ENCODE data around the gene RCC2.
"Not testable (repeated sequence)": the region's sequence is repeated elsewhere in the genome, so short reads cannot be mapped to it uniquely, and the experiment has no call there.

RCC2 gene

GRCh38 chr1:17475752-17476151, 36.3 kb upstream of the RCC2 start:
- Histone ChIP-seq H3K9me3 (ENCODE audit: control insufficient read depth, low read length) (no peaks in the 10 kb centered on the region), H3K4me2 (ENCODE audit: low read length) (no peak overlapping the region), H3K27me3 (ENCODE audit: control insufficient read depth, insufficient read depth, low read length) (no peaks in the 10 kb centered on the region), H3K4me3 (ENCODE audit: low read depth, low read length) (no peak overlapping the region), H3K9ac (no peak overlapping the region), H2AFZ (peak overlapping the region; percentile 58), H3K36me3 (ENCODE audit: control insufficient read depth, insufficient read depth, low read length) (no peaks in the 10 kb centered on the region), H3K79me2 (no peaks in the 10 kb centered on the region), H3K27ac (peak overlapping the region; percentile 89), H3K4me1 (peaks cover 4% of the 10 kb centered on the region)
- TF ChIP-seq CTCF (IDR thresholded peaks at IDR 0.05) = no peak

- not testable (repeated sequence) for H3K4me3 ChIP-seq (ENCODE audit: low read depth, low read length); H2AFZ ChIP-seq; H3K4me1 ChIP-seq; H3K36me3 ChIP-seq (ENCODE audit: control insufficient read depth, insufficient read depth, low read length); H3K79me2 ChIP-seq; H3K27me3 ChIP-seq (ENCODE audit: control insufficient read depth, insufficient read depth, low read length); H3K9me3 ChIP-seq (ENCODE audit: control insufficient read depth, low read length); H3K4me2 ChIP-seq (ENCODE audit: low read length); H3K9ac ChIP-seq
- peak overlapping the region; percentile 89 for H3K27ac ChIP-seq
Measured at GRCh38 chr1:17474836-17475555, 35.5 kb upstream of the RCC2 start.

DNA sequence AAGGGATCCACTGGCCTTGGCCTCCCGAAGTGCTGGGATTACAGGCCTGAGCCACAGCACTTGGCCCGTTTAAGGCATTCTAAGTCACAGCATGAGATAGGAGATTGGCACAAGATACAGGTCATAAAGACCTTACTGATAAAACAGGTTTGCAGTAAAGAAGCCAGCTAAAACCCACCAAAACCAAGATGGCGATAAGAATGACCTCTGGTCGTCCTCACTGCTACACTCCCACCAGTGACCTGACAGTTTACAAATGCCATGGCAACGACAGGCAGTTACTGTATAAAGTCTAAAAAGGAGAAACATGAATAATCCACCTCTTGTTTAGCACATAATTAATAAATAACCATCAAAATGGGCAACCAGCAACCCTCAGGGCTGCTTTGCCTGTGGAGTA, 33.3 kb upstream of the RCC2 start:
- Histone ChIP-seq H2AFZ (peak overlapping the region; percentile 23), H3K27me3 (ENCODE audit: control insufficient read depth, insufficient read depth, low read length) (no peaks in the 10 kb centered on the region), H3K4me2 (ENCODE audit: low read length) (no peak overlapping the region), H3K36me3 (ENCODE audit: control insufficient read depth, insufficient read depth, low read length) (no peaks in the 10 kb centered on the region), H3K4me1 (peaks cover 4% of the 10 kb centered on the region), H3K9ac (no peak overlapping the region), H3K4me3 (ENCODE audit: low read depth, low read length) (no peak overlapping the region), H3K9me3 (ENCODE audit: control insufficient read depth, low read length) (no peaks in the 10 kb centered on the region), H3K27ac (peak overlapping the region; percentile 6), H3K79me2 (no peaks in the 10 kb centered on the region)
- no peak for TF ChIP-seq CTCF (IDR thresholded peaks at IDR 0.05)

DNA sequence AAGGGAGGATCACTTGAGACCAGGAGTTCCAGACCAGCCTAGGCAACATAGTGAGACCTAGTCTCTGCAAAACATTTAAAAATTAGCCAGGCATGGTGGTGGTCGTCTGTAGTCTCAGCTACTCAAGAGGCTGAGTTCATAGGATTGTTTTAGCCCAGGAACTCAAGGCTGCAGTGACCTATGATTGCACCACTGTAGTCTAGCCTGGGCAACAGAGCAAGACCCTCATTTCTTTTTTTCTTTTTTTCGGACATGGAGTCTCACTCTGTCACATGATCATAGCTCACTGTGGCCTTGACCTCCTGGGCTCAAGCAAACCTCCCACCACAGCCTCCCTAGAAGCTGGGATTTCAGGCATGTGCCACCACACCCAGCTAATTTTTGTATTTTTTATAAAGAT, 31.9 kb upstream of the RCC2 start:
- no peak overlapping the region for H3K27ac ChIP-seq
- no peaks in the 10 kb centered on the region for H3K27me3 ChIP-seq (ENCODE audit: control insufficient read depth, insufficient read depth, low read length)
- no peak overlapping the region for H3K9ac ChIP-seq
- H3K79me2 ChIP-seq = no peaks in the 10 kb centered on the region
- no peak overlapping the region for H3K4me3 ChIP-seq (ENCODE audit: low read depth, low read length)
- H3K9me3 ChIP-seq (ENCODE audit: control insufficient read depth, low read length) = no peaks in the 10 kb centered on the region
- no peak overlapping the region for H2AFZ ChIP-seq
- H3K36me3 ChIP-seq (ENCODE audit: control insufficient read depth, insufficient read depth, low read length) = no peaks in the 10 kb centered on the region
- TF ChIP-seq CTCF (IDR thresholded peaks at IDR 0.05) = no peak
- H3K4me2 ChIP-seq (ENCODE audit: low read length) = no peak overlapping the region
- peaks cover 2% of the 10 kb centered on the region for H3K4me1 ChIP-seq

DNA sequence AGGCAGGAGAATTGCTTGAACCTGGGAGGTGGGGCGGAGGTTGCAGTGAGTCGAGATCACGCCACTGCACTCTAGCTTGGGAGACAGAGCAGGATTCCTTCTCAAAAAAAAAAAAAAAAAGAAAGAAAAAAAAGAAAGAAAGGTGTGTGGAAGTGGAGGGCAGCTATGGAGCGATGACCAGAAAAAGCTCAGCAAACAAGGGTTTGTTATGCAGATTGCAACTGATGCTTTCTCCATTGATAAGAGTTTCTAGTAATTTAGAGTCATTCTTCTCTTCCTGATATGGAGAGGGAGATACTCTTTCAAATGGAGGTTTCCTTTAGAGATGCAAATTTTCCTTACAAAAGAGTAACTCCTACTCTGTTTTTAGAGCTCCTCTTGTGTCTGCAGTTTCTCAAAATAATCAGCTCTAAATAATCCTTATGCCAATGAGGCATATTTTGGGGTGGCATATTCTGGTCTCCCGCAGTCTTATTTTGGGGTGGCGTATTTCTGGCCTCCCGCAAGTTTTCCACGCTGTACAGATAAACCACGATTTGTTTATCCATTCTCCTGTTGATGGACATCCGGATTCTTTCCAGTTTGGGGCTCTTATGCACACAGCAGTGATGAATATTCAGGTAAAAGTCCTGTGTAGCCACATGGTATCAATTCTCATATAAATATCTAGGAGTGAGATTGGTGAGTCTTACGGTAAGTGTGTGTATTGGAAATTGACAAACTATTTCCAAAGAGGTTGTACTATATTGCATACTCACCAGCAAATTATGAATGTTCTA, 30.7 kb upstream of the RCC2 start:
- TF ChIP-seq CTCF (IDR thresholded peaks at IDR 0.05) = no peak
- H3K79me2 ChIP-seq = no peaks in the 10 kb centered on the region
- H3K27ac ChIP-seq = no peak overlapping the region
- no peak overlapping the region for H3K4me3 ChIP-seq (ENCODE audit: low read depth, low read length)
- H3K4me2 ChIP-seq (ENCODE audit: low read length) = no peak overlapping the region
- H3K9ac ChIP-seq = no peak overlapping the region
- H2AFZ ChIP-seq = no peak overlapping the region
- no peaks in the 10 kb centered on the region for H3K36me3 ChIP-seq (ENCODE audit: control insufficient read depth, insufficient read depth, low read length)
- no peaks in the 10 kb centered on the region for H3K4me1 ChIP-seq
- H3K27me3 ChIP-seq (ENCODE audit: control insufficient read depth, insufficient read depth, low read length) = no peaks in the 10 kb centered on the region
- no peaks in the 10 kb centered on the region for H3K9me3 ChIP-seq (ENCODE audit: control insufficient read depth, low read length)

- not testable (repeated sequence) for H2AFZ ChIP-seq; H3K27ac ChIP-seq; H3K4me3 ChIP-seq (ENCODE audit: low read depth, low read length); H3K4me1 ChIP-seq; H3K4me2 ChIP-seq (ENCODE audit: low read length); H3K27me3 ChIP-seq (ENCODE audit: control insufficient read depth, insufficient read depth, low read length); H3K36me3 ChIP-seq (ENCODE audit: control insufficient read depth, insufficient read depth, low read length); H3K9ac ChIP-seq; H3K79me2 ChIP-seq; H3K9me3 ChIP-seq (ENCODE audit: control insufficient read depth, low read length)
Measured at GRCh38 chr1:17468357-17469265, 29.1 kb upstream of the RCC2 start.
